Skin epidermis (tissue), 12 donors: Measurements from ENCODE around the gene XIAP.
A peak's percentile ranks its signal among the peaks of the same experiment; 100 is the strongest.

Experiments used
- H3K27ac ChIP-seq, 21 experiments: fragments of 200-600 bp; sonication (generic) in 11 of 21; one replicate each; pipeline ENCODE4 v1.5.0; 2020; ENCODE audit warnings: mild to moderate bottlenecking in 3 of 21, inconsistent platforms in 2 of 21, moderate library complexity in 2 of 21
- H3K4me3 ChIP-seq, 7 experiments: fragments of 200-600 bp; sonication (generic) in 2 of 7; one replicate each; pipeline ENCODE4 v1.5.0; 2020; ENCODE audit warnings: inconsistent platforms in 2 of 7, mild to moderate bottlenecking in 2 of 7, moderate library complexity in 1 of 7

XIAP gene

DNA sequence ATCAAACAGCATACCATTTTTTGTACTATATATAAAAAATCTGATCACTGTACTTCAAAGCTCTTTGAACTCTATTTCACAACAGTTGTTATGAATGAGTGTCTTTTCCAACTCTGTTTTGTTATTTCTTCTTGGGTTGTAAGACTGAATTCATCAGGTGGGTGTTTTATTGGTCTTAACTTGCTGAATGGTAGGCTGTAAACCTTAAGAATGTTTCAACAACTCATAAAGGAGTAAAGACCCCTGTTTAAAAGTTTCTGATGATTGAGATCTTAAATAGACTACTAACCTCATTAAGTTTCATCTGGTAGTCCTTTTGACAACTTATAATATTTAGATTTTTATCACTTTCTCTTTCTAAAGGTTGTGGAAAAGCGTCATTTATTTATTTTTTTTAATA lies 83.2 kb downstream of the XIAP start:
- no peak overlapping the region for H3K27ac ChIP-seq
- H3K4me3 ChIP-seq = no peak overlapping the region

DNA sequence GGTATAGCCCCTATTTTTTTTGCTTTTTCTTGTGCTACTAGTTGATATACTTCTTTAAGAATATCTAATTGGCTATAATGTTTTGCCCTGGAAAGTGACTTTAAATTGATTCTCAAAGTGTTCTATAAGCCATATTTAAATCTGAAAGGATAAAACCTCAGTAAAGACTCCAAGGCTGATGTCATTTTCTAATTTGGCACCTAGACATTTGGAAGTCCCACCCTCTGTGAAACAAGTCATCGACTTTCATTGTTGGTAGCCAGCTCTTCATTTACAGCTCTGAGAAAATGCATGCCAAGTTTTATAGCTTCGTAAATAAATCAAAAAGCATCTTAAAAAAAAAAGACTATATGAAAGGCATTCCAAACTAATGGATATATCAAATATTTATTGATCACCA lies 83.6 kb downstream of the XIAP start:
- H3K4me3 ChIP-seq = no peak overlapping the region
- H3K27ac ChIP-seq = no peak overlapping the region

DNA sequence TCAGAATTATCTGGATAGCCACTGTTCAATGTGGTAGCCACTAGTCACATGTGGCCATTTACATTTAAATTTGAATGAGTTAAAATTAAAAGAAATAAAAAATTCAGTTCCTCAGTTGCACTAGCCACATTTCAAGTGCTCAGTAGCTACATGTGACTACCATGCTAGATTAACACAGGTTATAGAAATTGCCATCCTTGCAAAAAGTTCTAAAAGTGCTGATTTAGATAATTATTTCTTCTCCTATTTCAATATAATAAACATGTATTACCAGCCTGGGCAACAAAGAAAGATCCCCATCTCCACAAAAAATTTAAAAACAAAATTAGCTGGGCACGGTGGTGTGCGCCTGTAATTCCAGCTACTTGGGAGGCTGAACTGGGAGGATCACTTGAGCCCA lies 90.0 kb downstream of the XIAP start:
- Histone ChIP-seq H3K27ac (no peak overlapping the region), H3K4me3 (no peak overlapping the region)

DNA sequence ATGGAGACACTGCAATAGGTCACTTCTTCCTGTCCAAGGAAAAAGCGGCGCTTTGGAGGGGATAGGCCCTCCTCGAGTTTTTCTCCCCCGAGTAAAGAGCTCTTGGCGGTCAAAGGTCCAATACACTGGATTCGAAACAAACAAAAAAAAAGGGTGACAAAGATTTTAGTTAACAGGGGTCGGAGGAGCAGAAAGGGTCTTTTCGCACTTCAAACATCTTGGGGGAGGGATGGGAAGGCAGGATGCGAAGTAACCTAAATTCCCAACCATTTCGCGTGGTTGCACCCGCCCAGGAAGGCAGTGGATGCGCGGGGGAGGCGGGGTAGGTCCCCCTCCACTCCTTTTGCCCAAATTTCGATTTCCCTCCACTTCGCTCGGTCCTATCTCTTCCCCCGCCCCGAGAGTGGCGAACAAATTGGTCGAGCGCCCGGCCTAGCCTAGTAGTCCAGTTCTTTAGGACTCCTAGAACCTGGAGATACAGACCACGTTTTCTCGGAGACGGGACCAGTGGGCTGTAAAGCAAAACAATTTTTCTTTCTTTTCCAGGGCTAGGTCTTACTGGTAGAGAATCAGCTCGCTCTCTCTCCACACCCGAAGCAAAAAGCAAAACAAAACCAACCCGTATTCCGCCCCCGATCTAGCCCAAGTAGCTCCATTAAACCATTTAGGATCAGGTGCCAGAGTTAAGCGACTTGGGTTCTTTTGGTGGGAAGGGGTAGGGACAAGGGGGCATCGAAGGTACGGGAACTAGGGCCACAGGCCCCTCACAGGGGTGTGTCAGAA lies 99.6 kb downstream of the XIAP start:
- peak overlapping the region; percentile 71 to 99 (median 93) for H3K27ac ChIP-seq
- H3K4me3 ChIP-seq = peak overlapping the region; percentile 45 to 70 (median 60)

DNA sequence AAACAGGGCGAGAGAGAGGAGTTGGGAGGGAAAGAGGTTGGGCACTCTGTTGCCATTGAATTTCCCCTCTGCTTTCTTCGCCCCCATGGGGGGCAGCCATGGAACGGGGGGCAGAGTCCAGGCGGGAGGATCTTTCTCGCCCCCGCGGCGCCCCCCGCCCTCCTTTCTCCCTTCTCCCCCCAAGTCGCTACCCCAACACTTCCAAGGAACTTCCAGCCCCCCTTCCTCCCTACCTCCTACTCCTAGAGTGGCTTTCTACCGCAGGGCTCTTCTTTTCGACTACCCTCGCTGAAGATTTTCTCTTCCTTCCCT lies 101.1 kb downstream of the XIAP start:
- peak overlapping the region; percentile 52 to 75 (median 63) for H3K4me3 ChIP-seq
- peak overlapping the region; percentile 91 to 100 (median 99) for H3K27ac ChIP-seq

DNA sequence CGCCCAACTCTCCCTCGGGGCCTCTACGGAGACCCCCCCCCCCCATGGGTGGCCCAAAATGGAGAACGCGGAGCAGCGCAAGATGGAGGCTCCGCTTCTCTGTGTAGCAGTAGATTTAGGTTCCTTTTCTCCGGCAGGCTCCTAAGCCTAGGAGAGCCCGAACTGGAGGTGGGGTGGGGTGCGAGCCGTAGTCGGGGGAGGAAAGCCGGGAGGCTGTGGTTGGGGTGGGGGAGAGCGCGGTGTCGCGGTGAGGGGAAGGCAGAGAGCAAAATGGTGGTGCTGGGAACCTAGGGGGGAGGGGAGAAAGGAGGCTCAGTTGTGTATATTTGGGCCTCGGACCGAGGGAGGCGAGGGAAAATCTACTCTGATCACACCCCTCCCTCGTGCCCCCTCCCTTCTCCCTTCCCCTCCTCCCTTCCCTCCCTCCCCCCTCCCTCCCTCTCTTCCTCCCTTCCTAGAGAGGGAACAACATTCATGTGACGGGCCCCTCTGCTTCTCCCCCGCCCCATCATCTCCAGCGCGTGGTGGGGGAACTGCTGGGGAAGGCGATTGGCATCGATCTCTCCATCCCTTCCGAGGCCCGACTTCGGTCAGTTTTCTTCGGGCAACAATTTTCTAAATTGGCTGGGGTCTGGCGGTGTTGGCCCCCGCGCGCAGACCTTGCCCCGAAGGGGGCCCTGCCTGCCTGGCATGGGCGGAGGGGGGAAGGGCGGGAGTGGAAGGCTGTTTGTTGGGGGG lies 101.6 kb downstream of the XIAP start, which contains the start of gene STAG2:
TSS of gene STAG2 (plus strand) at position 439 of the 738 bp plus-strand sequence. CDS start 60,922 bp downstream, outside the sequence.
- H3K4me3 ChIP-seq = peak within 1 kb of the TSS; percentile 52 to 75 (median 63)
- H3K27ac ChIP-seq = peak within 1 kb of the TSS; percentile 91 to 100 (median 99)

DNA sequence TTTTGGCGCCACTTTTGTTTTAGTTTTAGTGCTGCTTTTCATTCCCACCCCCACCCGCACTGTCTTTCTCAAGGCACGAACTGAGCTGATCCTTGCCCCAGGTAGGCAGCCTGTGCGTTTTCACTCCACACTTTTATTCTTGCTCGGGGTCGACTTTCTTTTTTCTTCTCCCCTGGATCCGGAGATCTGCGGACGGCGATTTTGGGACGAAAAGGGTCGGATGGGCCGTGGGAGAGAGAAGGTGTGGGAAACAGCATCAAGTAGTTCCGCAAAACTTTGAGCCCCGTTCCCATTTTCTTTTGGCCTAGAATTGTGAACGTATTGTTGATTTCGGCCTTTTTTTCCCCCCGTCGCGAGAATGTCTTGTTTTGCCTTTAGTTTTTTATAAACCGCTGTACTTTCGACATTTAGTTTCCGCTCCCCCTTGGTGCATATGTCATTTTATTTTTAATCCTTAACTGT lies 102.2 kb downstream of the XIAP start:
- H3K27ac ChIP-seq = peak overlapping the region; percentile 91 to 100 (median 99)
- peak overlapping the region; percentile 52 to 75 (median 63) for H3K4me3 ChIP-seq

DNA sequence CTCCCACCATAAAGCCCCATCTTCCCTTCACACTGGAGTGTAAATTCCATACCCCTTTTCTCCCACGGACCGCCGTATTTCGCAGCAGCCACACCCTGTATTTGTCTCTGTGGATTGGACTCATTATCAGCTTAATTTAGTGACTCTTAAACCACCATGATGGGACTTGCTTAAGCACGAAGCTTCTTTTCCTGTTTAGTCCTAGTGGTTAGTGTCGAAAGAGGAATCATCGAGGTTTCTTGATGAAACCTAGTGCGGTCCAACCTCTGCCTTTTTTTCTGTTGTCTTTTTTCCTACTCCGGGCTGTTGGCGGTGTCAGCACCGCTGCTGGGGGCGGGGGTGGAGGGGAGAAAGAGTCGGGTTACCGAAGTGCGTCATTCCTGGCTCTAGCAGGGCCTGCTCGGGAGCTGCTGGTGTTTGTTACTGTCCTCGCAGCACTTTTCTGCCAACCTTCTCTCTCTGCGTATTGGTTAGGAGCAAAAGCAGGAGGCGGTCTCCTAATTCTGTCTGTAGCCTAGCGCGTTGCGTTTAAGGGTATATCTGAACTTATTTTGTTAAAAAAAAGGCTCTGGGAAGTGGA lies 103.0 kb downstream of the XIAP start:
- peak overlapping the region; percentile 18 to 100 (median 99) for H3K27ac ChIP-seq
- H3K4me3 ChIP-seq = peak overlapping the region; percentile 52 to 75 (median 63)
